OCI-LY1 (cell line): Measurements from ENCODE around the gene DTHD1.

Experiments used
- H2AFZ ChIP-seq: fragments of 200-600 bp; sonication (generic), shearing (Covaris generic); 2 replicates; pipeline ENCODE4 v1.6.0; 2014; ENCODE audit warnings: antibody characterized with exemption, mild to moderate bottlenecking, low read length
- H3F3A ChIP-seq: fragments of 200-600 bp; sonication (generic), shearing (Covaris generic); 2 replicates; pipeline ENCODE4 v1.6.0; 2014; ENCODE audit warnings: mild to moderate bottlenecking, antibody characterized with exemption, low read length, moderate library complexity; ENCODE audit not compliant: insufficient read depth
- H3K27ac ChIP-seq: fragments of 200-600 bp; sonication (generic); 2 replicates; pipeline ENCODE4 v1.5.1; 2014; ENCODE audit warnings: low read length, mixed run types, mild to moderate bottlenecking, low read depth; ENCODE audit not compliant: poor library complexity, severe bottlenecking
- H3K27me3 ChIP-seq: fragments of 200-600 bp; sonication (generic); 2 replicates; pipeline ENCODE4 v1.6.0; 2014; ENCODE audit warnings: antibody characterized with exemption, mild to moderate bottlenecking, low read length, moderate library complexity; ENCODE audit not compliant: insufficient read depth
- H3K36me3 ChIP-seq: fragments of 200-600 bp; sonication (generic); 2 replicates; pipeline ENCODE4 v1.6.1; 2014; ENCODE audit warnings: mild to moderate bottlenecking, antibody characterized with exemption, low read length, moderate library complexity, mixed read lengths; ENCODE audit not compliant: insufficient read depth
- H3K4me1 ChIP-seq: fragments of 200-600 bp; sonication (generic); 2 replicates; pipeline ENCODE4 v1.5.1; 2014; ENCODE audit warnings: mild to moderate bottlenecking, low read length, moderate library complexity; ENCODE audit not compliant: insufficient read depth, severe bottlenecking
- H3K4me2 ChIP-seq: fragments of 200-600 bp; sonication (generic), shearing (Covaris generic); 2 replicates; pipeline ENCODE4 v1.6.1; 2014; ENCODE audit warnings: low read length
- H3K4me3 ChIP-seq: fragments of 200-600 bp; sonication (generic); 2 replicates; pipeline ENCODE4 v1.5.1; 2014; ENCODE audit warnings: low read length, low read depth, mild to moderate bottlenecking, mixed read lengths; ENCODE audit not compliant: poor library complexity, severe bottlenecking
- H3K79me2 ChIP-seq: fragments of 200-600 bp; shearing (Covaris generic); 2 replicates; pipeline ENCODE4 v1.6.1; 2016; ENCODE audit warnings: mixed run types, low read length, mixed read lengths; ENCODE audit not compliant: insufficient read depth
- H3K9ac ChIP-seq: fragments of 200-600 bp; sonication (generic), shearing (Covaris generic); 2 replicates; pipeline ENCODE4 v1.6.1; 2014; ENCODE audit warnings: mild to moderate bottlenecking, low read length, mixed read lengths
- H3K9me2 ChIP-seq: fragments of 200-600 bp; sonication (generic), shearing (Covaris generic); 2 replicates; pipeline ENCODE4 v1.6.1; 2014; ENCODE audit warnings: low read depth, mild to moderate bottlenecking, low read length, mixed read lengths
- H3K9me3 ChIP-seq: fragments of 200-600 bp; shearing (Covaris generic); 2 replicates; pipeline ENCODE4 v1.6.1; 2014; ENCODE audit warnings: low read length, mixed read lengths
- H4K20me1 ChIP-seq: fragments of 200-600 bp; sonication (generic), shearing (Covaris generic); 2 replicates; pipeline ENCODE4 v1.6.0; 2016; ENCODE audit warnings: mild to moderate bottlenecking, low read length; ENCODE audit not compliant: insufficient read depth
- CTCF ChIP-seq: fragments of 200-600 bp; sonication (generic), shearing (Covaris generic); IDR thresholded peaks from 2 replicates; pipeline ENCODE4 v1.5.1; 2017; ENCODE audit warnings: mild to moderate bottlenecking, antibody characterized with exemption, low read length, moderate library complexity, mixed read lengths
- EZH2 ChIP-seq: fragments of 200-600 bp; sonication (generic), shearing (Covaris generic); IDR thresholded peaks from 2 replicates; pipeline ENCODE4 v1.8.0; 2017; ENCODE audit warnings: borderline replicate concordance, mixed run types, mild to moderate bottlenecking, antibody characterized with exemption, low read length, moderate library complexity, mixed read lengths

DTHD1 gene

GRCh38 chr4:36322921-36323354 lies 41.5 kb downstream of the DTHD1 start:
- Histone ChIP-seq H3K4me1 (peaks cover 76% of the 10 kb centered on the region), H2AFZ (no peak overlapping the region), H3K36me3 (no peaks in the 10 kb centered on the region), H3K4me2 (peak overlapping the region; percentile 35), H4K20me1 (no peaks in the 10 kb centered on the region), H3K79me2 (no peaks in the 10 kb centered on the region), H3K27ac (peak overlapping the region; percentile 79), H3F3A (no peaks in the 10 kb centered on the region), H3K9ac (peak overlapping the region; percentile 6; the same call in 1 of the 2 replicates), H3K27me3 (no peaks in the 10 kb centered on the region), H3K4me3 (no peak overlapping the region), H3K9me2 (no peaks in the 10 kb centered on the region), H3K9me3 (no peaks in the 10 kb centered on the region)
- no peak for TF ChIP-seq CTCF
- TF ChIP-seq EZH2: no peak

DNA sequence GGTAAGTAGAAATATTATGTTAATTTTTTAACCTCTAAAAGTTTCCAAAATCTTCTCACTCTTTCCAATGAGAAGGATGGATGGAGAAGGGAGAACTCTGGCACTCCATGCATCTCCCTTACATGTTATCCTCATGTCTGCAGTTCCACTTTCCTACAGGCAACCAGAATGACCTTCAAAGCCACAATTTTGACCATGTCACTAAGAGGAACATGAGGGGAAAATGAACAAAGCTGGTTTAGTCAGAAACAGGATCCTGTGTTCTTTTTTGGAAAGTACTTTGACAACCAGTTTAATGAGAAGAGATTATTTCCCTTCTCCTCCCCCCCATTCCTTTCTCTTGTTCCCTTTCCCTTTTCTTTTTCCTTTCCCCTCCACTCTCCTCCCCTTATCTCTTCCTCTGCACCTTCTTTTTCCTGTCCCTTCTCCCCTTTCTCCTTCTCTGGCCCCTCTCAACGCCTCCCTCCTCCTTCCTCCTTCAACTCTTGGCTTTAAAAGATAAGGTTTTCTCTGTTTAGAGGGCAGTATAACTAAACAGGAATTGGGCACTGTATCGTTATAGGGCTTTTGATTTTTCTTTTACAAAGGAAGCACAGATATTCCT lies 42.5 kb downstream of the DTHD1 start:
- no peaks in the 10 kb centered on the region for H3K36me3 ChIP-seq
- no peaks in the 10 kb centered on the region for H3K27me3 ChIP-seq
- no peaks in the 10 kb centered on the region for H3K9me3 ChIP-seq
- H3K9ac ChIP-seq: no peak overlapping the region; the same call in 1 of the 2 replicates
- H2AFZ ChIP-seq: no peak overlapping the region
- no peaks in the 10 kb centered on the region for H3K9me2 ChIP-seq
- no peaks in the 10 kb centered on the region for H4K20me1 ChIP-seq
- no peak overlapping the region for H3K4me3 ChIP-seq
- H3F3A ChIP-seq: no peaks in the 10 kb centered on the region
- peak overlapping the region; percentile 79 for H3K27ac ChIP-seq
- H3K4me1 ChIP-seq: peaks cover 82% of the 10 kb centered on the region
- H3K4me2 ChIP-seq: peak overlapping the region; percentile 31; the same call in 1 of the 2 replicates
- H3K79me2 ChIP-seq: no peaks in the 10 kb centered on the region
- TF ChIP-seq EZH2: no peak
- no peak for TF ChIP-seq CTCF

DNA sequence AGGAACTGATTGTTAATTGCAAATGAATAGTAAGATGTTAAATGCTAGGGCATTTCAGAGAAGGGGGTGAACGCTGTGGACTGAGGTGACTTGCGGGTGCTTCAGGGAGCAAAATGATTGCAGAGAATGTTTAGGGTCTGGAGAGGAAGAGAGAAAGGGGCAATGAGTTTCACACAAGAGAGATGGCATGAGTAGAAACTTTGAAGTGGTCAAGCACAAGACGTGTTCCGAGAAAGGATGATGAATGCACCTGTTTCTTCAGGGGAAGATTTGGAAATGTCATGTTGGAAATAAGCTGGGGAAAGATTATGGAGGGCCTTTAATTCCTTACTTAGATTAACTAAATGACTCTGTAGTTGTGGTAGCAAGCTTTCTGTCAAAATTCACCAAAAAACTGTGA lies 43.4 kb downstream of the DTHD1 start:
- Histone ChIP-seq H3K79me2 (no peaks in the 10 kb centered on the region), H3K9me2 (no peaks in the 10 kb centered on the region), H3K4me3 (no peak overlapping the region), H3K9ac (no peak overlapping the region), H3F3A (no peaks in the 10 kb centered on the region), H3K4me2 (peak overlapping the region; percentile 10; the same call in 1 of the 2 replicates), H3K4me1 (peaks cover 88% of the 10 kb centered on the region), H2AFZ (no peak overlapping the region), H4K20me1 (no peaks in the 10 kb centered on the region), H3K36me3 (no peaks in the 10 kb centered on the region), H3K27me3 (no peaks in the 10 kb centered on the region), H3K27ac (peak overlapping the region; percentile 79), H3K9me3 (no peaks in the 10 kb centered on the region)
- TF ChIP-seq EZH2: no peak
- TF ChIP-seq CTCF: no peak
